Panc1 (cell line): ENCODE results near the gene CHIA.

Experiments
- CTCF ChIP-seq: fragments of 450-650 bp; IDR thresholded peaks from 2 replicates; pipeline ENCODE4 v1.5.1; 2017; ENCODE audit warnings: mild to moderate bottlenecking
- POLR2AphosphoS5 ChIP-seq: IDR thresholded peaks from 2 replicates; pipeline ENCODE4 v1.6.1; 2012; ENCODE audit warnings: mild to moderate bottlenecking, low read depth, low read length, moderate library complexity
- REST ChIP-seq, 2 experiments: IDR thresholded peaks; 2 replicates each; pipeline ENCODE4 v1.6.1; 2011 to 2012; ENCODE audit warnings: low read depth in 2 of 2, control low read depth in 1 of 2, low read length in 1 of 2, mild to moderate bottlenecking in 1 of 2, moderate library complexity in 1 of 2; ENCODE audit not compliant: insufficient read depth in 1 of 2
- SIN3A ChIP-seq: IDR thresholded peaks from 2 replicates; pipeline ENCODE4 v1.6.1; 2012; ENCODE audit warnings: low read depth, mild to moderate bottlenecking, low read length, moderate library complexity, borderline replicate concordance; ENCODE audit not compliant: insufficient read depth
- TCF7L2 ChIP-seq: IDR thresholded peaks from 2 replicates; pipeline ENCODE4 v1.6.1; 2011; ENCODE audit warnings: mild to moderate bottlenecking, low read depth, low read length, inconsistent platforms

- TF ChIP-seq CTCF, result no peak
- TF ChIP-seq POLR2AphosphoS5, result no peak
- TF ChIP-seq REST (IDR thresholded peaks at IDR 0.05; ENCODE audit: insufficient read depth in 1 of 2, low read depth in 2 of 2, low read length in 1 of 2), result no peak
- no peak for TF ChIP-seq SIN3A
- TF ChIP-seq TCF7L2, result no peak
These were observed 79.0 kb downstream of the CHIA start for GRCh38 chr1:111369645-111370044.
